Measurements from ENCODE around the gene GPD1.

GPD1 gene

GRCh38 chr12:50103767-50104321 is at the start of gene GPD1:
GPD1 (plus strand) TSS chr12:50104008; CDS start chr12:50104051, 43 bp downstream.
- in situ Hi-C loops (cut with HindIII; ENCODE audit: low sequenced_read_pairs): no loop called here
- no peak for TF ChIP-seq CTCF (IDR thresholded peaks at IDR 0.05; ENCODE audit: low read depth, low read length)
- DNase-seq (ENCODE audit: low read depth, low spot score): peak; percentile 35
- H3K4me3 ChIP-seq (ENCODE audit: low read depth, low read length): no peak within 1 kb of the TSS

GRCh38 chr12:50055831-50056638 is 47.8 kb upstream of the GPD1 start:
- in situ Hi-C loops (cut with HindIII; ENCODE audit: low sequenced_read_pairs): no loop called here
- DNase-seq (ENCODE audit: low read depth, low spot score): peak; percentile 60
- H3K4me3 ChIP-seq (ENCODE audit: low read depth, low read length): no peak overlapping the region
- TF ChIP-seq CTCF (IDR thresholded peaks at IDR 0.05; ENCODE audit: low read depth, low read length): peak; percentile 99

- in situ Hi-C loops (cut with HindIII; ENCODE audit: low sequenced_read_pairs): no loop called here
- DNase-seq (ENCODE audit: low read depth, low spot score): no peak
- TF ChIP-seq CTCF (IDR thresholded peaks at IDR 0.05; ENCODE audit: low read depth, low read length): no peak
- no peak overlapping the region for H3K4me3 ChIP-seq (ENCODE audit: low read depth, low read length)
Observed at GRCh38 chr12:50056639-50056976, 47.2 kb upstream of the GPD1 start.

- TF ChIP-seq CTCF (IDR thresholded peaks at IDR 0.05; ENCODE audit: low read depth, low read length): no peak
- peak within 1 kb of the TSS; percentile 52 for H3K4me3 ChIP-seq (ENCODE audit: low read depth, low read length)
- peak; percentile 56 for DNase-seq (ENCODE audit: low read depth, low spot score)
- in situ Hi-C loops (cut with HindIII; ENCODE audit: low sequenced_read_pairs): no loop called here
Observed at GRCh38 chr12:50057000-50057841, 46.6 kb upstream of the GPD1 start, which contains the start of gene ASIC1. ASIC1 (plus strand) TSS chr12:50057596; CDS start chr12:50058767, 1,171 bp downstream.

- DNase-seq (ENCODE audit: low read depth, low spot score): no peak
- TF ChIP-seq CTCF (IDR thresholded peaks at IDR 0.05; ENCODE audit: low read depth, low read length): no peak
- peak overlapping the region; percentile 52 for H3K4me3 ChIP-seq (ENCODE audit: low read depth, low read length)
- in situ Hi-C loops (cut with HindIII; ENCODE audit: low sequenced_read_pairs): no loop called here
Observed at GRCh38 chr12:50057896-50058670, 45.7 kb upstream of the GPD1 start.
